NCI-H187 (cell line): ENCODE results near the gene MYL12B.
"Not testable (repeated sequence)": the region's sequence is repeated elsewhere in the genome, so short reads cannot be mapped to it uniquely, and the experiment has no call there.

Experiments
- DNase-seq, 2 experiments: peaks; one replicate each; lab custom pipeline; 2025; lab: John Stamatoyannopoulos, UW

Gene MYL12B

DNA sequence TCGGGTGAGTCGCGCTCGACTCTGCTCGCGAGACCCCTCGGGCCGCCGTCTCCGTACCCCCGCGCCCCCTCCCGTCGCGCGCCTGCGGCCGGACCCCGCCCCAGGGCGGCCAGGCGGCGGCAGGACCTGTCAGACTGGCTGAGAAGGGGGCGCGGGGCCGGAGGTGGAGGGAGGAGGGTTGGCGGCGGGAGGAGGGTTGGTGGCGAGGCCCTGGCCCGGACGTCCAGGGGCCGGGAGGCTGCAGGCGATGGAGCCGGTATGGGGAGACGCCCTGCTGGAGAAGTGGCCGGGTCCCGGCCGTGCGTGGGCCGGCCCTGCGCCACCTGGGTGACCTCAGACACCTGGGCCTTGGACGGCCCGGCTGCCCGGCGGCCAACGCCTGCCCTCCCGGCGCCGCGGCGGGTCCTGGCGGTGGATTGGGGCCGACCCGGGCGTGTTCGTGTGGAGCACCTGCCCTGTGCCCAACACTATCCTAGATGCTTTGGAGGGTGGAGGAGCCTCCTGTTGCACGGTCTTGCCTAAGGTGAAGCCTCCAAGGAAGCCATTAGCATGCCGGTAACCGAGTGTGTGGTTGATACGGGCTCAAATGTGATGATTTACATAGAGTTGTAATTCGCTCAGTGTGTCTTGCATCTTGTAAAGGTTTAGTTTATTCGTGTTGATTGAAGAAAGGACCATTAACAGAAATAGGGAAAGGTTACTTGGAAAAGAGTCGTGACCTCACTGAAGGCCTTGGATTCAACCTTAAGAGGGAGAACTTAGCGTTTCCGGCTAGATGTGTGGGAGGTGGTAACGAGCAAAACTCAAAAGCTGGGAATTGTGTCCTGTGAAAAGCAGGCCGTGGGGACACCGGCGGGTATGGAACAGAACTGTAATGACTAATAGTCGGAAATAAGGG lies 550 bp downstream of the MYL12B start:
- DNase-seq = no peak

DNA sequence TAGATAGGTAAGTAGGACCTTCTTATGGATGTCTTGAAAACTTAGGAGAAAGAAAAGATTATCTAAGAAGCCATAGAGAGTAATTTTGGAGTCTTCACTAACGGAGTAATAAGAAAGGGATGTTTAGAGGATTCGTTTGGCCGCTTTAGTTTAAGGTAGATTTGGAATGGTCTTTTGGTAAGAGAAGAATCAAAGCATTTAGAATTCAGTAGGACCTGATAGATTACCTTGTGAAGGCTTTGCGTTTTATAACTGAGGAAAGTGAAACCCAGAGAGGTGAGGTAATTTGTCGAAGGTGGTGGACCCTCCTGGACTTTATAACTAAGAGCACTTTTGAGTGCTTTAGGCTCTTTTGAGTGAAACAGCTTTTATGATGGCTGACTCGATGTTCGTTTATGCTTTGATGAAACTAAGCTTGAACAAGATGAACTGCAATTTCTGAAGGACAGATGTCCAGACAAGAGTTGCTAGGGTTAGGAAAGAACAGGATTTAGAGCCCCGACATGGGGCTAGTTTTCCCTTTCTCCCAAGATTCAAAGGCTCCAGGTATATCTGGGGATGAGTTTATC lies 1.3 kb downstream of the MYL12B start:
- DNase-seq = no peak

DNA sequence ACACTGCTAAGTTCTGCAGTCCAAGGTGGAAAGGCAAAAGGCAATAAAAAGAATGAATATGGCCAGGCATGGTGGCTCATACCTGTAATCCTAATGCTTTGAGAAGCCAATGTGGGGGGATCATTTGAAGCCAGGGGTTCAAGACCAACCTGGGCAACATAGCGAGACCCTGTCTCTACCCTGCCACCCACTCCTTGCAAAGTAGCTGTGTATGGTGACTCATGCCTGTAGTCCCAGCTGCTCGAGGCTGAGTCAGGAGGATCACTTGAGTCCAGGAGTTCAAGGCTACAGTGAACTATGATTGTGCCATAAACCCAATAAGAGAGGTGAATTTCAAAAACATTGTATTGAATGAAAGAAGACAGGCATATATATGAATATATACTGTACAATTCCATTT lies 2.4 kb downstream of the MYL12B start:
- DNase-seq = no peak

DNA sequence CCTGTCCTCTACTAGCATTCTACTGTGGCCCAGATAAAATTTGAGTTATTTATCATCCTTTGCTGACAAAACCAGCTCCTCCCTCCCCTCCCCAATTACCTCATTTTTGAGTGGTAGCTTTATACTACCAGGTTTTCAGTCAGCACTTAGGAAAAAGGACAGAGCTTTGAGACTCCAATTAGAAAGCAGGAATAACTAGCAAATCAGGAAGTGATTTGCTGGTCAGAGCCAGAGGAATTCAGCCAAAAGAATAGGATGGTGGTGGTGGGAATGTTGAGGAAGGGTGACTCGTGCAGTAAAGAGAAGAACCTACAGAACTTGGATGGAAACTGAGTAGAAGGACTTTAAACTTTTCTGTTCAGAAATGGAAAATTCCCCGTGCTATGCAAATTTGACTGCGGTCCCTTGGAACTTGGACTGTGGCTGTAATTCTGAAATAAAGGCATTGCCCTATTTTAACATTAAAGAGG lies 3.7 kb downstream of the MYL12B start:
- no peak for DNase-seq

DNA sequence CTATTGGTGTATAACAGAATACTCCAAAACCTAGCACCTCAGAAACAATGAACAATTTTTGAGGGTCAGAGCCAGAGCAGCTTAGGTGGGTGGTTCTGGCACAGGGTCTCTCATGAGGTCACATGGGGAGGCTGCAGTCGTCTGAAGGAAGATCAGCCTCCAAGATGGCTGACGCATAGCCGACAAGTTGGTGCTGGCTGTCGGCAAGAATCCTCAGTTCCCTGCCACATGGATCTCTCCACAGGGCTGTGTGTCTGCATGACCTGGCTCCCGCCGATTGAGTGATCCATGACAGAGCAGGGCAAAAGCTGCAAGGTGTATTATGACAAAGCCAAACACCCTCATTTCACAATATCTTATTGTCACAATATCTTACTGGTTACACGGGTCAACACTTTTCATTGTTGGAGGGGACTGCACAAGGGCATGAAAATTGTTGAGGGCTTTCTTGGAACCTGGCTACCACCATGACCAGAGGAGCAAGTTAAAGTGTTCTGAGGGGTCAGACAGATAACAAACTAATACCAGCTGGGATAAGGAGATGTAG lies 4.2 kb downstream of the MYL12B start:
- no peak for DNase-seq

DNA sequence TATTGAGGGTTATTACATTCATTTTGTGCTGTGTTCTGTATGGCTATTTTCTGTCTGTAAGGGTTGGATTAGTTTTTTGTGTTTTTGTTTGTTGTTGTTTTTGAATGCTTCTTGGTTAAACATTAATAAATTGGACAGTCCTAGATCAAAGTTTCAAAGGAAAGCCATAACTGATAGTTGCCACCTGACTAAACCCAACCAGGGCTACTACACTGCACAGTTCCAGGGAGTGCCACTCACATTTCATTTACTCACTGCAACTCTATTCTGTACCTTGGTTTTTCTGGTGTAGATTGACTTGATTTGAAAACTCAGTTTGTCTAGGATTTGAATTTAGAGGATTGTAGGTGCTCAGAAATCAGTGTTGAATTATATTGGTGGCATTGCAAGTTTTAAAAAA lies 6.4 kb downstream of the MYL12B start:
- DNase-seq = no peak

DNA sequence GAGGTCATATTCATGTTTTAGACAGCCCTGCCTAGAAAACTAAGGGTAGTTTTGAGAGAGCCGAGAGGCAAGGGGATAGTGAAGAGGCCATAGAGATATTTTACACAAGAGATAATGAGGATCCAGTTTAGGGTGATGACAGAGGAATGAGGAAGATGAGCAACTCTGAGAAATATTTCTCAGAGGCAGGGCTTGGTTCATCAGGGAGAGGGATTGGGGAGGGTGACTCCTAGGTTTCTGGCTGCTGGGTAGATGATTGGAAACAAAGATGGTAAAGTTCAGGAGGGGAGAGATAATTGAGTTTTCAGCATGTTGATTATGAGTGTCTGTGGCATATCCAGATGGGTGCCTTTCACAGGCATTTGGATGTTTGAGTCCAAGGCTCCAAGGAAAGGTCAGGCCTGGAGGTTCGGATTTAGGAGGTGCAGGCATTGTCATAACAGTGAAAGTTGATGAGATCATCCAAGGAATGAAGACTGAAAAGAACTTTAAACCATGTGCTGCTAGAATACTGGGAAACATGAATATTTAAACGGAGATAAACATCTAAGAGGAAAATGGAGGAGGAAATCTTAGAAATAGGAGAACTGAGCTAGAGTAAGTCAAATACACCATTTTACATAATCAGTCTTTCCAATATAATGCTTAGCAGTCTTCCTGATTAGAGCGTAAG lies 7.4 kb downstream of the MYL12B start:
- DNase-seq = no peak

DNA sequence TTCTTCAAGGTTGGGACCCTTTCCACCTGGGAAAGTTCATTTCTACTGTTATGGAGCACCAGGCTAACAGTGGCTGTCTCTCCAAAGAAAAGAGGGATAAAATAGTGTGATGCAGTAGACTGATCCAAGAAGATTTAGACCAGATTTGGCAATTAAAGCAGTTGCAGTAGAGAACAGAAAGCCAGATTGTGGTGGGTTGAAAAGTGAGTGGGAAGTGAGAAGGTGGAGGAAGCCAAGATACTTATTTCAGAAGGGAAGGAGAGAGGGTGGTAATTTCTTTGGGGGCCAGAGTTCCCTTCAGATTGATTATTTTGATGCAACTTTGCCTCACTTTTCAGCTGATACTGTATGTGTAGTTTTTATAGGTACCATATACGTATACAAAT lies 8.0 kb downstream of the MYL12B start:
- DNase-seq = no peak

DNA sequence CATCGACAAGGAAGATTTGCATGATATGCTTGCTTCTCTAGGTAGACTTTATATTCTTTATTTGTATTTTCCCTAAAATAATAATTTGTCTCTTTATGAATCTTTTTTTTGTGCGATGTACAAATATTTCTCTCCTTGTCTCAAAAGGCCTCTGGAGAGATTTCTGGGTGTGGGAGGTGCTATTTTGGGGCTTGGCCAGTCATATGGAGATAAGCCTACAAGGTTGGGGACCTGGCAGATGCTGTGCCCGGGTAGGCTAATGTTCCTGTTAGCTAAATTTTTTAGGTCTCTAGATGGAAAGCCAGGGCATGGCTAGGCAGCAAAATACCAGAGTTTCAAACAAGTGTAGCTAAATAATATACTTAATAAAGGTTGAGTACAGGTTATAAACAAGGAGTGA lies 11.1 kb downstream of the MYL12B start:
- no peak for DNase-seq

DNA sequence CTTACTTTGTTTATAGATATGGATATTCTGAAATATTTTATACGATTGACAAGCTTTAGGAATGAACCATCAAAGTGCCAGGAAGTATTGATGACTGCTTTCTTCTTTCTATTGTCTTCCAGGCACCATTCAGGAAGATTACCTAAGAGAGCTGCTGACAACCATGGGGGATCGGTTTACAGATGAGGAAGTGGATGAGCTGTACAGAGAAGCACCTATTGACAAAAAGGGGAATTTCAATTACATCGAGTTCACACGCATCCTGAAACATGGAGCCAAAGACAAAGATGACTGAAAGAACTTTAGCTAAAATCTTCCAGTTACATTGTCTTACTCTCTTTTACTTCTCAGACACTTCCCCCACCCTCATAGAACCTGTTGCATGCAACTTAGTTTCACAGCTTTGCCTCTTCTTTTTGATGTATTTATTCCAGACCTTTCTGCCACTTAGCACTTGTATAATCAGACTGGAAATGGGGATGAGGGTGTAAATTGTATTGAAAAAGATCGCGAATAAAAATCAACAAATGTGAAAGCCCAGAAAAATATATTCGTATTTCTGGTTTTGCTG lies 15.8 kb downstream of the MYL12B start:
- DNase-seq = not testable (repeated sequence)

DNA sequence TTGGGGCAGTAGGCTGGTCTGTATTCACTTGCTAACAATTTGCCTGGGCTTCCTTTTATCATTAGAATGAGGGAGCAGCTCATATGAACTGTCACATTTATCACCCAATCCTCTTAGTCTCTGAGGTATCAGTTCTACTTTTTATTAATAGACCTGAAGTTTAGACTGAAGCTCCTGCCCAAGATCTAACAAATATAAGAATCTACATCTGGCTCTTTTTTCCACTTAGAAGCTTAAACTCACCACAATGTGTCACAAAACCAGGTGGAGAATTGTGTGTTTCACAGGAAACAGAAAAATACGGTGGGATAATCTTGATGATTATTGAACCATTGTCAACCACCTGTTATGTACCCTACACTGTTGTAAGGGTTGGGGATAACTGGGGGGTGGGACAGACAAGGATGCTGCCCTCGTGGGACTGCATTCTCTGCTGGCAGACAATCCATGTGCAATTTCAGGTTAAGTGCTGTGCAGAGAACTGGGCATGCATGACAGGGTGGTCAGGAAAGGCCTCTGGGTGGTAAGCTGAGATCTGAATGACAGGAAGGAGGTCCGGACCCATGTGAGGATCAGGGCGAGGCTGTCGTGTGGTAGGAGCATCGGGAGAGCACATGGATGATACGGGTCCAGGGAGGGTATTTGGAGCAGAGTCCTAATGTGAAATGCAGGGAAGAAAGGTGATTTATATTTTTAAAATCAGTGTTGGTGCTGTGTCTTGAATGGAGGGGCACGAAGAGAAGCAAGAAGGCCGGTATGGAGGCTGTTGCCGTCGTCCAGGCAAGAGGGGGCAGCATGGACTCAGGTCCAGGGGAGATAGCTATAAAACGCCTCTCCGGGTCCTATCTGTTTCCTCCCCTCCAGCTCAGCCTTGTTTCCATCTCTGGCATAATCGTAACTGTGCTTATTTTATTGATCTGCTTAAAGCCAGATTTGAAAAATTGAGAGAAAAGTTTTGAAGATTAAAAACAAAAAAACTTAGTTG lies 17.6 kb downstream of the MYL12B start:
- DNase-seq = no peak

DNA sequence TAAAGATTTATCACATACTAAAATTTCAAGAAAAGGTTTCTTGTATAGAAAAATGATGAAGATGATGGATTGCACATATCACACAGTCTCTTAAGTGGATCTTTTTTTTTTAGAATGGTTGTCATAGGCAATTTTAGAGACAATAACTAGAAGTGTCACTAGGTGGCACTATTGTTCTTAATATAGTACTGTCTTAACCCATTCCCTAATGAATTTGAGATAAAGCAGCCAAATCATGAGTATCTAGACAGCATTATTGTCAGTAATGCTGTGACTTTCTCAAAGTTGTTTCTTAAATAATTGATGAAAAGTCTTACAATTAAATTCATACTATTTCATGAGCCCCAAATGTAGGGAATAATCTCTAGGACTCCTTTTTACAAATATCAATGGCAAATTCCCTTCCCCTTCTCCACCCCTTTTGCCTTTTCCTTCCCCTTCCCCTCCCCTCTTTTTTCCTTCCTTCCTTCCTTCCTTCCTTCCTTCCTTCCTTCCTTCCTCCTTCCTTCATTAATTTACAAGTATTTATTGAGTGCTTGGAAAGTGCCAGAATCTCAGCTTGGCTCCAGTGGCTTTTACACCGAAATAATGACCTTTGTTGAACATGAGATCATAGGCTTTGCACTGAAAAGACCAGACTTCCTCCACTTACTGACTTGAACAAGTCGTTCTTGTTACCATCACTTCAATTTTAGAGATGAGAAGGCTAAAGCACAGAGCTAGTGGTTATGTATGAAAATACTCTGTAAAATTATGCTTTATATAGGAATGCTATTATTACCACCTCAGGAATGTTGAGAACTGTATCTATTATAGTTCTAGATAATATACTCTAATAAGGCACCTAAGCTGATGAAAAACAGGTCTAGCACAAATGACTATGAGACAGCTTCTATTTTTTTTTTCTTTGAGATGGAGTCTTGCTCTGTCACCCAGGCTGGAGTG lies 19.8 kb downstream of the MYL12B start:
- DNase-seq = peak; percentile 14 to 45

DNA sequence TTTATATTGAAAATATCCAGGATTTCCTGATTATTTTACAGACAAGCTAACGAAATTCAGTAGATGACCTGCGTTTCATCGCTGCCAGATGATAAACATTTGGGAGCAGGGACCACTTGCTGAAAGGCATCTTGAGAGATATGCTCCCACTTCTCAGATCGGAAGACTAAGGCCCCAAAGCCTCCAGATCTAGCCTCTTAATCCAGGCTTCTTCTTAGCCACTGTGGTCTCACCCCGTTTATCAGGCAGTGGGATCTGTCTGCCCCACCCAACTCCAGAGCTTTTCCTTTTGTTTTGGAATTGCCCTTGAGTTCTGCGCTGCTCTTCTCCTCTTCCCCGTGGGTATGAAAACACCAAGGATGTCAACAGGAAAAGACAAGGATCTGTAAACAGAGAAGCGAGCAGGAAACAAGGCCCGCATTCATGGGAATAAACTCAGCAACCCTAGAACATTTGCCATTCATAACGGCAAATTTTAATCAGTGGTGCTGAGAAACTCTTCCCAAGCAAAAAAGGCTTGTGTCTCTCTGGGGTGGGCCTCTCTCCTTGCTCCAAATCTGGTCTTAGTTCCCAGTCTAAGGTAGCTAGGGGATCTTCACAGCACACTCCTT lies 21.4 kb downstream of the MYL12B start:
- DNase-seq = no peak

DNA sequence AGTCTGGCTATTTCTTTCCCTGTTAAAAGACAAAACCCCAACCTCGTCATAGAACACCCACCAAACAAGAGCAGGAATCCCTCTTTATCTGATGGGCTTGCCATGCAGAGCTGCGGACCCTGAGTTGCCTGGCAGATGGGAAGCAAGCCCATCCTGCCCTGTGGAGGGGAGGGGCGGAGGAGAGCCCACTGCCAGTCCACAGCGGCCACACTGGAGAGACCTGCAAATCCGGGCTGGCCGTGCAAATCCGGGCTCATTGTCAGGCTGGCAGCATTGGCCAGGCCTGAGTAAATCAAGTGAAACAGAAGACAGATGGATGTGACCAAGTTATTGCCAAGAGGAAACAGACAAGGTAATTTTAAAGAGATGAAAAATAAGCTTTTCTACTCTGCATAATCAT lies 22.0 kb downstream of the MYL12B start:
- no peak for DNase-seq

DNA sequence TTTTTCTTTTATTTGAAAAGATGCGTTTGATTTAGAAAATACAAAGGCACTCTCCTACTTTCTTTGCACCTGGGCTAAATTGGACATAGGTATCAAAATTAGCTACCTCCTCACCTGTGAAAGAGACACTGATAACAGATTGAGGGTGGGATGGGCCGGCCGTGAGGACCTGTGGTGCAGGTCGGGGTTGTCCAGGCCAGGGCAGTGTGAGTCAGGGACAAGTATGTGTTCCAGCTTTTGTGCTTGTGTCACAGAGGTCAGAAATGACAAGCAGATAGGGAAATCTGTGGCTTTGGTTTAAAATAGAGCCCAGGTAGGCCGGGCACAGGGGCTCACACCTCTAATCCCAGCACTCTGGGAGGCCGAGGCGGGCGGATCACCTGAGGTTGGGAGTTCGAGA lies 22.6 kb downstream of the MYL12B start:
- no peak for DNase-seq

DNA sequence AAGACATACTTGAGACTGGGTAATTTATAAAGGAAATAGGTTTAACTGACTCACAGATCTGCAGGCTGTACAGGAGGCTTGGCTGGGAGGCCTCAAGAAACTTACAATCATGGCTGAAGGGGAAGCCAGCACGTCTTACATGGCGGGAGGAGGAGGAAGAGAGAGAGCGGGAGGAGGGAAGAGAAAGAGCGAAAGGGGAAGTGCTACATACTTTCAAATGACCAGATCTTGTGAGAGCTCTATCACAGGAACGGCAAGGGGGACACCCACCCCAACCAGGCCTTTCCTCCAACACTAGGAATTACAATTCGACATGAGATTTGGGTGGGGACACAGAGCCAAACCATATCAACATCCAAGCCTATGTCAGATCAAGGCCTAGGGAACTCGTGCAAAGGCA lies 24.2 kb downstream of the MYL12B start:
- no peak for DNase-seq

DNA sequence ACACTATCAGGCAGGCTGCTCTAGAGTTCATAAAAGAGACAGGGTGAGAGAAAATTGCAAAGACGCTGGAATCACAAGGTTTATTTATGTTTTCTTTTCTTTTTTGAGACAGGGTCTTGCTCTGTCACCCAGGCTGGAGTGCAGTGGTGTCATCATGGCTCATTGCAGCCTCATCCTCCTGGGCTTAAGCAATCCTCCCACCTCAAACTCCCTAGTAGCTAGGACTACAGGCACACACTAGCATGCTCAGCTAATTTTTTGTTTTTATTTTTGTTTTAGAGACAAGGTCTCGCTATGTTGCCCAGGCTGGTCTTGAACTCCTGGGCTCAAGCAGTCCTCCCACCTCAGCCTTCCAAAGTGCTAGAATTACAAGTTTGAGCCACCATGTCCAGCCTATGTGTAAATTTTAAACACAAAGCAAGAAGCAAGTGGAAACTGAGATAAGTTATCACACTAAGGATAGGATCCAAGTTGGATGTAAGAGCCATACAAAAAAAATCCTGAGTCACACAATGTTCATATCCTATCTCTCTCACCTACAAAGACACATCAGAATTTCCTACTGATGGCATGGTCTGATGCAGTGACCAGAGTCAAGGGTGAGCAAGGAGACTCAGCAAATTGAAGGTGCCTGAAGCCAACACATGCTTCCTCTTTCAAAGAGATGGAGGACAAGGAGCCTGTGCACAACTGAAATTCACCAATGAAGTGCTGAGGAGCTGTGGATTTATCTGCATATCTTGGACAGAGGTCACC lies 31.4 kb downstream of the MYL12B start:
- no peak for DNase-seq

DNA sequence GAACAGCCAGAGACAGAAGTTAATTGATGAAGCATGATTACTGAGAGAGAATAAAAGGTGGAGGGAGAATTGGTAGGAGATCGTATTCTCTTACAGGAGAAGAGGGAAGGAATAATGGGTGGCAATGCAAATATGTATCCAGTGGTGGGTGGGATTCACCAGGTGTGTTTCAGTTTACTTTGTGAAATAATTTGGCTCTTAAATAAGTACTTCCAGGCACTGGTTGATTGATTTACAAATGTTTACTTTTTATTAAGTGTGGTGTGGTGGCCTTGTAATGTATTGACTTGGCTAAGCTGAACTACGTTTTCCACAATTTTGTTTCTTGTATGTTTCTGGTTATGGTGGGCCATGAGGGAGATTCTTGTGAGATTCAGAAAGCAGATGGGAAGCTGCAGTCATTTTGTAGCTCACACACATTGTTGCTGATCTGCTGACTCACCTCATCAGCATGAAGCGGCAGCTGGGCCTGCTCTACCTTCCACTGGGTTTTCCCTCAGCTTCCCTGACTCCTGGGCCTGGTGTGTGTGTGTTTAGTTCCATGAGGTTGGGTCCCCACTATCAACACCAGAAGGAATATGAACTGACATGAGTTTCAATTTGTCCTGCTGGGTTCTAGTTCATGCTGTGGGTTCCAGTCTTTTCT lies 32.6 kb downstream of the MYL12B start:
- DNase-seq = no peak
